Stimulated activated CD8-positive, alpha-beta memory T cell treated with anti-CD3 and anti-CD28 coated beads, Interleukin-15, amount 100 ng/mL, for 4 hours (primary cell): ENCODE results near the gene PLEKHA7.

Experiments
- DNase-seq, 2 donors: peaks; one replicate each; pipeline ENCODE4 v3.0.0-alpha.2; 2020; ENCODE audit warnings: low read depth in 2 of 2

Gene PLEKHA7

GRCh38 chr11:16774936-16775613, 239.1 kb downstream of the PLEKHA7 start:
- DNase-seq: no peak

GRCh38 chr11:16773981-16774935, 240.0 kb downstream of the PLEKHA7 start:
- DNase-seq: no peak

GRCh38 chr11:16772141-16772512, 242.1 kb downstream of the PLEKHA7 start:
- DNase-seq: no peak

GRCh38 chr11:16771350-16772140, 242.7 kb downstream of the PLEKHA7 start:
- DNase-seq: no peak

- DNase-seq: no peak
Measured at GRCh38 chr11:16770016-16770415, 244.2 kb downstream of the PLEKHA7 start.

- DNase-seq: no peak
Measured at GRCh38 chr11:16769386-16769785, 244.8 kb downstream of the PLEKHA7 start.

GRCh38 chr11:16767957-16768356, 246.3 kb downstream of the PLEKHA7 start:
- DNase-seq: no peak

GRCh38 chr11:16767137-16767536, 247.1 kb downstream of the PLEKHA7 start:
- no peak for DNase-seq

GRCh38 chr11:16764888-16765287, 249.3 kb downstream of the PLEKHA7 start:
- DNase-seq: no peak

- DNase-seq: no peak
Measured at GRCh38 chr11:16763746-16764145, 250.5 kb downstream of the PLEKHA7 start.

GRCh38 chr11:16759857-16760508, 254.2 kb downstream of the PLEKHA7 start:
- DNase-seq: no peak

GRCh38 chr11:16758382-16759024, 255.7 kb downstream of the PLEKHA7 start:
- no peak for DNase-seq

GRCh38 chr11:16750417-16750816, 263.8 kb downstream of the PLEKHA7 start:
- no peak for DNase-seq

- DNase-seq: no peak
Measured at GRCh38 chr11:16749666-16750065, 264.5 kb downstream of the PLEKHA7 start.

GRCh38 chr11:16749092-16749491, 265.1 kb downstream of the PLEKHA7 start:
- DNase-seq: no peak

- DNase-seq: no peak
Measured at GRCh38 chr11:16745950-16746605, 268.1 kb downstream of the PLEKHA7 start.

- no peak for DNase-seq
Measured at GRCh38 chr11:16744128-16744725, 270.0 kb downstream of the PLEKHA7 start.

GRCh38 chr11:16743478-16743877, 270.7 kb downstream of the PLEKHA7 start:
- no peak for DNase-seq

GRCh38 chr11:16741473-16741872, 272.7 kb downstream of the PLEKHA7 start:
- no peak for DNase-seq
